Spinal cord (tissue), 10 donors: Measurements from ENCODE around the gene EPAS1. TPM values are rescaled to one million over a fixed set of nuclear protein-coding genes. Genes with fewer than 3 reads are reported as not detected.

Source experiments
- DNase-seq, 6 donors: peaks; one replicate each; pipeline versions ENCODE4 v3.0.0 to v3.0.0-alpha.2; 2013 to 2015; ENCODE audit warnings: low spot score in 6 of 6, low read depth in 4 of 6
- H3K27ac ChIP-seq: one replicate; pipeline ENCODE4 v1.5.1; 2013; ENCODE audit warnings: low read depth, low read length, control low read depth
- H3K27me3 ChIP-seq: one replicate; pipeline ENCODE4 v1.6.1; 2013; ENCODE audit warnings: low read length; ENCODE audit not compliant: control insufficient read depth, insufficient read depth
- H3K36me3 ChIP-seq: one replicate; pipeline ENCODE4 v1.6.1; 2013; ENCODE audit warnings: low read length; ENCODE audit not compliant: control insufficient read depth, insufficient read depth
- H3K4me1 ChIP-seq: one replicate; pipeline ENCODE4 v1.6.1; 2013; ENCODE audit warnings: low read length; ENCODE audit not compliant: control insufficient read depth, insufficient read depth
- H3K4me3 ChIP-seq: one replicate; pipeline ENCODE4 v1.5.1; 2013; ENCODE audit warnings: low read depth, low read length, control low read depth
- H3K9me3 ChIP-seq: one replicate; pipeline ENCODE4 v1.6.1; 2013; ENCODE audit warnings: low read length; ENCODE audit not compliant: control insufficient read depth, insufficient read depth
- WGBS: methylation state at CpG from one replicate; pipeline ENCODE4 v1.1.5; 2013; ENCODE audit warnings: missing lambda C conversion rate; ENCODE audit not compliant: insufficient coverage; 5-methylcytosine and 5-hydroxymethylcytosine counted together
- polyA plus RNA-seq, 2 donors: library from polyadenylated mRNA; unstranded; fragments of 120-200 nt; gene quantifications; one replicate each; pipeline ENCODE4 v1.2.1, GENCODE V29; 2013; ENCODE audit not compliant: insufficient read length in 2 of 2
- total RNA-seq, 2 donors: library from RNA; depleted of rRNA in 1 of 2; stranded (reverse); fragments of 120-200 nt in 1 of 2; fragments of >200 nt in 1 of 2; gene quantifications; one replicate each; pipeline versions ENCODE4 v1.2.3 to v1.2.4, GENCODE V29; 2013 to 2014
- donor health status: healthy.

Gene EPAS1
- total and polyA plus RNA-seq, 4 donors = 29.2 to 53.7 (median 45.0) TPM

DNA sequence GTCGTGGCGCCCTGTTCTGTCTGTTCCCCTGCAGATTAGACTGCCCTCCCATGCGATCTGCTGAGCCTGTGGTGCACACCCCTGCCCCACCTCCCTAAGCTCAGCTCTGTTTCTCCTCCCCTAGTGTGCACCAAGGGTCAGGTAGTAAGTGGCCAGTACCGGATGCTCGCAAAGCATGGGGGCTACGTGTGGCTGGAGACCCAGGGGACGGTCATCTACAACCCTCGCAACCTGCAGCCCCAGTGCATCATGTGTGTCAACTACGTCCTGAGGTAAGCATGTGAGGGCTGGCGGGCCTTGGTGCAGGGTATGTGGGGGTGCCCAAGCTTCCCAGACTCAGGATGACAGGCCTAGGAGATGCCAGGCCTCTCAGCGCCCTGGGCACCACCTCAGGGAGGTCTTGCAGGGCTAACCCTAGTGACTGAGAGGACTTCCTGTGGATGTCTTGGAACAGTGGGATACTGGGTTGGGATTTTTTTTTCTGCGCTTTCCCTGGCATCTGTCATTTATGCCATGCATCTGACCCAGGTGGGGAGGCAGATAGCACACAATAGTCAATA, 78.4 kb downstream of the EPAS1 start:
- Histone ChIP-seq H3K36me3 (peaks cover 21% of the 10 kb centered on the region), H3K27me3 (no peaks in the 10 kb centered on the region), H3K9me3 (no peaks in the 10 kb centered on the region), H3K27ac (no peak overlapping the region), H3K4me3 (no peak overlapping the region), H3K4me1 (peaks cover 5% of the 10 kb centered on the region)
- WGBS = 97% methylated on average over 11 of the region's 12 CpGs
- no peak for DNase-seq

DNA sequence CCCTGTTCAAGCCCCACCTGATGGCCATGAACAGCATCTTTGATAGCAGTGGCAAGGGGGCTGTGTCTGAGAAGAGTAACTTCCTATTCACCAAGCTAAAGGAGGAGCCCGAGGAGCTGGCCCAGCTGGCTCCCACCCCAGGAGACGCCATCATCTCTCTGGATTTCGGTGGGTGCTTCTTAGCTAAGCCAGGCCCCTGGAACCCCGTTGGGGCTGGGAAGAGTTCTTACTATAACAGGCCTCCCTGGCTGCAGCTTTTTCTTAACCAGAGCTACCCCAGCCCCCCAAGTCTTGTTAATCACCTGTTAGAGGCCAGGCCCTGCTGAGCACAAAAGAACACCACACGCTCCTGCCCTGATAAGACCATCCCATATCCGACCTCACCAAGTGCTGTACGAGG, 79.4 kb downstream of the EPAS1 start:
- peaks cover 26% of the 10 kb centered on the region for H3K36me3 ChIP-seq
- H3K27ac ChIP-seq = no peak overlapping the region
- WGBS = 92% methylated on average over 2 of the region's 7 CpGs
- H3K27me3 ChIP-seq = no peaks in the 10 kb centered on the region
- H3K9me3 ChIP-seq = no peaks in the 10 kb centered on the region
- H3K4me3 ChIP-seq = no peak overlapping the region
- DNase-seq = no peak
- peaks cover 5% of the 10 kb centered on the region for H3K4me1 ChIP-seq

DNA sequence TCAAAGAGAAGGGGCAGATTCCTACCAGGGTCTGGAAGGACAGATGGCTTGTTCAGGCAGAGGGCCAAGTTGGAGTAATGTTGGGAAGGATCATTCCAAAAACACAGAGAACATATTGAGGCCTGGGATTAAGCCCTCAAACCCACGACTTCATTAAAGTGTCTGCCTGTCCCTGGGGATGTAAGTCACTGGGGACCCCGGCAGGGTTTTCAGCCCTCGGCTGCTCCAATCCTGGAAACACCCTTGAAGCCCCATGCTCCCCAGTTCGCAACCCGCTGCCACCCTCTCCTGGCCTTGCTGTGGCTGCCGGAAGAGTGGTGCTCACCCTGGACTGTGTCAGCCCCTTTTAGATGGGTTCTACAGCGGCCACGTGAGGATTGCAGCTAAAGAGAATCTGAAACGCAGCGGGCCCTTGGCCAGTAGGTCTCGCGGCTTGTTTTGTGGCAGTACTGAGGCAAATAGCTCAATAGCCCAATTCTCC, 79.9 kb downstream of the EPAS1 start:
- peaks cover 5% of the 10 kb centered on the region for H3K4me1 ChIP-seq
- 75% methylated on average over 6 of the region's 12 CpGs for WGBS
- no peaks in the 10 kb centered on the region for H3K9me3 ChIP-seq
- H3K4me3 ChIP-seq = no peak overlapping the region
- no peaks in the 10 kb centered on the region for H3K27me3 ChIP-seq
- H3K36me3 ChIP-seq = peaks cover 28% of the 10 kb centered on the region
- H3K27ac ChIP-seq = no peak overlapping the region
- peak in 1 of 6 donors; percentile 70 for DNase-seq

DNA sequence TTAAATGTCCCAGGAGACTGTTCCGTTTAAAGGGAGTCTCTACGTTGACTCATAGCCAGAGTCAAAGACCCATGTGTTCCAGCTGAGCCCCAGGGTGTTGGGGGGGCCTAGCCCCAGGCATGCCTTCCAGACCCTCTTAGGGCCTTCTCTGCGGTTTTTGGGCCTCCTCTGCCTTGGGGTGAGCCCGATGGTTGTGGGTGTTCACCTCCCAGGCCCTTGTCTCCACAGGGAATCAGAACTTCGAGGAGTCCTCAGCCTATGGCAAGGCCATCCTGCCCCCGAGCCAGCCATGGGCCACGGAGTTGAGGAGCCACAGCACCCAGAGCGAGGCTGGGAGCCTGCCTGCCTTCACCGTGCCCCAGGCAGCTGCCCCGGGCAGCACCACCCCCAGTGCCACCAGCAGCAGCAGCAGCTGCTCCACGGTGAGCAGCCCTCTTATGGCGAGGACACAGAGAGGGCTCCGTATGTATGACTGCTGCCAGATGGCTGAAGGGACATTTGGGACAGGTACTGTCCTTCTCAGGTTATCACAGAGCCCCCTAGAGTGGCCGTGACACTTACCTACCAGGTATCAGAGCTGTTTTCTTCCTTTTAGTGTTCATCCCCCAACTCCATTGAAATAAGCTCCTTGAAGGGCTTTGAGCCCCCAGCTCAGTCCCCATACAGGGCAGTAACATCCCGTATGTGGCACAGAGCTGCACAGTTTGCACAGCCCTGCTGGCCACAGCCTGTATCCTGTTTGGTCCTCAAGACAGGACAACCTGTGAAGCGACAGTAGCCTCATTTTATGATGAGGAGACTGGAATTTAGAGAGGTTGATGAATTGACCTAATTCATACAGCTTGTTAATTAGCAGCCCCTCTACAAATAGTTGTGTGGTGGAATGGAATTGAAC, 80.7 kb downstream of the EPAS1 start:
- DNase-seq = no peak
- no peaks in the 10 kb centered on the region for H3K27me3 ChIP-seq
- no peak overlapping the region for H3K4me3 ChIP-seq
- peaks cover 5% of the 10 kb centered on the region for H3K4me1 ChIP-seq
- H3K27ac ChIP-seq = no peak overlapping the region
- H3K9me3 ChIP-seq = no peaks in the 10 kb centered on the region
- 94% methylated on average over 15 of the region's 16 CpGs for WGBS
- peaks cover 32% of the 10 kb centered on the region for H3K36me3 ChIP-seq

DNA sequence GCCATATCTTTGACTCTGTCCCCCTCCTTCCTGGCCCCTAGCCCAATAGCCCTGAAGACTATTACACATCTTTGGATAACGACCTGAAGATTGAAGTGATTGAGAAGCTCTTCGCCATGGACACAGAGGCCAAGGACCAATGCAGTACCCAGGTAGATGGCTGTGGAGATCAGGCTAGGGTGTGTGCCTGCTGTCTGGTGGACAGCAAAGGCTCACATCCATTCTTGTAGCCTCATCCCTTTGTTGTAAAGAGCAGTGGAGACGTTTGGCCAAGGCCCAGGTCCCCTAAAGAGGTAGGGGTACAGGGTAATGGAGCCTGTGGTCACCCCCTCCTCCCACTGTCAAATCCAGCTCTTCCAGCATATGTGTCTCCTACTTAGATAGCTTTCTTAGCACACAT, 81.4 kb downstream of the EPAS1 start:
- Histone ChIP-seq H3K27ac (no peak overlapping the region), H3K4me3 (no peak overlapping the region)

DNA sequence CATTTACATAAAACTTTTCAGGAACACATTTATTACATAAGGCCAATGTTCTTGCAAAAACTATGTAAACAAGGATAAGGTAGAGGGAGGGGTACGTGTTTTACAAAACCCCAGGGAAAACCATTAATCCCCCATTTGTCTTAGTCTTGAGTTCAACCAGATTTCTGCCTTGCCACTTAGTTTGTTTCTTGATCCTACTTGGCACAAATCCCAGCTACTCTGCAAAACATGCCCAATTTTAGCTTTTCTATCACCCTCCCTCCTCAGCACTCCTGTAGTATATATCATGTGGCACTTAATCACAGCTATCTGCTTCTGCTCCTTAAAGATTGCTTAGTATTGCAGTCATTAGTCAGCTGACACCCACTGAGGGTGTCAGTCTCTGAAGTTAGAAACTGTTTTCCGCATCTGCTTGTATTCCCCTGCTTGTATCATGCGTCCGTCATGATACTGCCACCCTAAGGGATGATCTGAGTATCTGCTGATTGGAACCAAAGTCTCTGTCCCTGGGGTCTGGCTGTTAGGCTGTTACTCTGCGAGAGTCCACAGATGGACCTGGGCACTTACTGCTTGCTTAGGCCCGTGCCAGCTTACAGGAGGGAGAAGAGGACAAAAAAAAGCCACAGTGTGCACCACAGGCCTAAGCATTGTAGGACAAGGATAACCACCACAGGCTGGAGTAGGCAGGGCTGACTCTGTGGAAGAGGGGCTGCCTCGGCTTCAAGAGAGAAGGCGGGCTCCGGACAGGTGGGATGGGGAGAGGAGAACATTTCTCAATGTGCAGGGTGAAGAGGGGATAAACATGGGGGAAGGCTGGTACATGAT, 82.2 kb downstream of the EPAS1 start:
- H3K36me3 ChIP-seq = peaks cover 41% of the 10 kb centered on the region
- no peaks in the 10 kb centered on the region for H3K9me3 ChIP-seq
- H3K4me3 ChIP-seq = no peak overlapping the region
- 88% methylated on average over 8 of the region's 9 CpGs for WGBS
- no peak overlapping the region for H3K27ac ChIP-seq
- peak in 2 of 6 donors; percentile 34 to 51 for DNase-seq
- peaks cover 5% of the 10 kb centered on the region for H3K4me1 ChIP-seq
- H3K27me3 ChIP-seq = no peaks in the 10 kb centered on the region

More for the DNA sequence above, 81.4 kb downstream of the EPAS1 start:
- no peaks in the 10 kb centered on the region for H3K9me3 ChIP-seq
- peaks cover 5% of the 10 kb centered on the region for H3K4me1 ChIP-seq
- DNase-seq = no peak
- peaks cover 33% of the 10 kb centered on the region for H3K36me3 ChIP-seq
- 78% methylated on average over 3 of the region's 3 CpGs for WGBS
- H3K27me3 ChIP-seq = no peaks in the 10 kb centered on the region

DNA sequence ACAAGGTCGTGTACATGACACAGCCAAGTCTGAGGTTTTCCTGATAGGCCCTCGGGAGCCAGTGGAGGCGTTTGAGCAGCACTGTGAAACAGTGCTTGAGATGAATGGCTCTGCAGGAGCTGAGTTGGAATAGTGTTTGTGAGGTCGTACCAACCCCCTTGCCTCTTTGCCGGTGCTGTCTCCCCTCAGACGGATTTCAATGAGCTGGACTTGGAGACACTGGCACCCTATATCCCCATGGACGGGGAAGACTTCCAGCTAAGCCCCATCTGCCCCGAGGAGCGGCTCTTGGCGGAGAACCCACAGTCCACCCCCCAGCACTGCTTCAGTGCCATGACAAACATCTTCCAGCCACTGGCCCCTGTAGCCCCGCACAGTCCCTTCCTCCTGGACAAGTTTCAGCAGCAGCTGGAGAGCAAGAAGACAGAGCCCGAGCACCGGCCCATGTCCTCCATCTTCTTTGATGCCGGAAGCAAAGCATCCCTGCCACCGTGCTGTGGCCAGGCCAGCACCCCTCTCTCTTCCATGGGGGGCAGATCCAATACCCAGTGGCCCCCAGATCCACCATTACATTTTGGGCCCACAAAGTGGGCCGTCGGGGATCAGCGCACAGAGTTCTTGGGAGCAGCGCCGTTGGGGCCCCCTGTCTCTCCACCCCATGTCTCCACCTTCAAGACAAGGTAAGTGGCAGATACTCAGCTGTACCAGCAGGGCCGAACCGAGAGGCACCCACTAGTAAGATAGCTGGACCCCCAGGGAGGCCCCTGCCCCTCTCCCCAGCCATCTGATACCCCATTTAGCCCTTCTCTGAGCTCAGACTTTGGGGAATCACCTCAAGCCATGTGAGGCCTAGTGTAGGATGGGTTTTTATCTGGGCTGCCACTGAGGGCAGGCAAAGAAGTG, 83.1 kb downstream of the EPAS1 start:
- H3K4me3 ChIP-seq = no peak overlapping the region
- H3K9me3 ChIP-seq = no peaks in the 10 kb centered on the region
- H3K4me1 ChIP-seq = peaks cover 5% of the 10 kb centered on the region
- 89% methylated on average over 20 of the region's 22 CpGs for WGBS
- DNase-seq = no peak
- H3K36me3 ChIP-seq = peaks cover 43% of the 10 kb centered on the region
- no peaks in the 10 kb centered on the region for H3K27me3 ChIP-seq
- H3K27ac ChIP-seq = no peak overlapping the region

DNA sequence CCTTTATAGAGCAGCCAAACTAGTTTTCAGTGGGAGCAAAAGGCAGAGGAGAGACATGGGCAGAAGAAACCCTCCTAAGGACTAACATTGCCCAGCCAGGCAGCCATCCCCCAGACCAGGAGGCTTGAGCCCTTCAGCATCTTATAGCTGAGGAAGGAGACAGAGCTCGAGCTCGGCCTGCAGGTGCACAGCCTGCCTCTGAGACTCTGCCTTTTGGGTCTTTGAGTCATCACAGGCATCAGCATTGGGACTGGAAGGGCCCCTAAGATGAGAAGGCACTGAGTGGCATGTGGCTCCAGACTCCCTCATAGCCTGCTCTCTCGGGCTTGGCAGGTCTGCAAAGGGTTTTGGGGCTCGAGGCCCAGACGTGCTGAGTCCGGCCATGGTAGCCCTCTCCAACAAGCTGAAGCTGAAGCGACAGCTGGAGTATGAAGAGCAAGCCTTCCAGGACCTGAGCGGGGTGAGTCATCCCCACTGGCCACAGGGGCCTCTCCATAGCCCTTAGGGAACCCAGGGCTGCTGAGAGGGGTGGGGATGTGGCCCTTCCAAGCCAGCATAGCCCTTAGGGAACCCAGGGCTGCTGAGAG, 84.1 kb downstream of the EPAS1 start:
- DNase-seq = no peak
- Histone ChIP-seq H3K4me1 (peaks cover 5% of the 10 kb centered on the region), H3K27me3 (no peaks in the 10 kb centered on the region), H3K9me3 (no peaks in the 10 kb centered on the region), H3K36me3 (peaks cover 46% of the 10 kb centered on the region), H3K4me3 (no peak overlapping the region), H3K27ac (no peak overlapping the region)
- 91% methylated on average over 8 of the region's 8 CpGs for WGBS
